Esophagus squamous epithelium (tissue), 4 donors: Measurements from ENCODE around the gene ASCC2.

Experiments
- CTCF ChIP-seq, 6 experiments: fragments of 450-650 bp in 4 of 6; fragments of 200-600 bp in 2 of 6; sonication (generic) in 2 of 6; IDR thresholded peaks; one replicate each; pipeline ENCODE4 v1.5.1; 2016 to 2019; ENCODE audit warnings: antibody characterized with exemption in 6 of 6, mild to moderate bottlenecking in 4 of 6, moderate library complexity in 4 of 6
- POLR2A ChIP-seq, 4 donors: fragments of 450-650 bp; IDR thresholded peaks; one replicate each; pipeline ENCODE4 v1.6.1; 2017; ENCODE audit warnings: antibody characterized with exemption in 4 of 4, mild to moderate bottlenecking in 4 of 4, moderate library complexity in 3 of 4

GRCh38 chr22:29825578-29825977 lies 12.5 kb downstream of the ASCC2 start:
- no peak for TF ChIP-seq CTCF (IDR thresholded peaks at IDR 0.05)
- TF ChIP-seq POLR2A (IDR thresholded peaks at IDR 0.05) = no peak
